AG04449 (cell line): ENCODE measurements around the gene ATRAID.

Experiments
- CTCF ChIA-PET: fragments of 350-600 bp; formaldehyde crosslinking; extraction: SDS; loops from one replicate; lab custom pipeline; 2021; ENCODE audit warnings: antibody characterized with exemption; lab: Yijun Ruan, JAX
- POLR2A ChIA-PET: fragments of 400-600, 350-600 bp; formaldehyde crosslinking; extraction: SDS; loops from one replicate; lab custom pipeline; 2020; ENCODE audit warnings: antibody characterized with exemption, inconsistent platforms; lab: Yijun Ruan, JAX
- DNase-seq: peaks from one replicate; pipeline ENCODE4 v3.0.0-alpha.2; 2010; ENCODE audit warnings: low read depth, low spot score
- H3K4me3 ChIP-seq: 2 replicates; pipeline ENCODE4 v1.5.1; 2011; ENCODE audit warnings: low read depth, mild to moderate bottlenecking, control low read depth, low read length
- CTCF ChIP-seq: IDR thresholded peaks from one replicate; pipeline ENCODE4 v1.5.1; 2011; ENCODE audit warnings: mild to moderate bottlenecking, moderate library complexity, low read length, control low read depth, inconsistent platforms; ENCODE audit not compliant: insufficient read depth; ENCODE audit errors: missing control alignments

The ATRAID gene

GRCh38 chr2:27233341-27233740 is 21.5 kb downstream of the ATRAID start:
- TF ChIP-seq CTCF = no peak

GRCh38 chr2:27236136-27236535 is 24.3 kb downstream of the ATRAID start:
- CTCF ChIA-PET = interaction anchor here (1.0 to 1.2 kb wide), 3 partner anchors 10 to 67 kb away, joined by 3 to 4 read pairs (median 3); no protein-coding TSS in a partner anchor
- TF ChIP-seq CTCF = no peak
- POLR2A ChIA-PET = no interaction called here
- H3K4me3 ChIP-seq = no peak overlapping the region
- no peak for DNase-seq

More at GRCh38 chr2:27233341-27233740, 21.5 kb downstream of the ATRAID start:
- no peak overlapping the region for H3K4me3 ChIP-seq
- CTCF ChIA-PET = interaction anchor here (1.5 to 5.7 kb wide), 4 partner anchors 32 to 135 kb away, joined by 4 to 20 read pairs (median 11); no protein-coding TSS in a partner anchor
- POLR2A ChIA-PET = no interaction called here
- no peak for DNase-seq

DNA sequence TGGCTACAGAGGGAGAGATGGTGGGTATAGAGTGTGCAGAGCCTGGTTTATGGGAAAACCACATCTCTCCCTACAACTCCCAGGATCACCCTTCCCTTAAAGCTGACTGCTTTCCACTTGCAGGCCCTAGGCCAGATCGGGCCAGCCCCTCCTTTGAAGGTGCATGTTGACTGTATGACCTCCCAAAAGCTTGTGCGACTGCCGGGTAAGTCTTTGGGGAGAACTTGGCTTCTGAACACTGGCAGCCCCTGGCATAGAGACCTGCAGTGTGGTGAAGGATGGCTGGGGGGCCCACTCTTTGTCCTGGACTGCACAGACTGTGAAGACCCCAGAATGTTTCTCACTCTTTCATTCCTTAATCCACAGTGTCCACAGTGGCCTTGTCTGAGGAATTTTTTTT is 24.8 kb downstream of the ATRAID start:
- ChIA-PET POLR2A (no interaction called here), CTCF (interaction anchor here (1.0 to 1.3 kb wide), 4 partner anchors 11 to 66 kb away, joined by 3 to 4 read pairs (median 3); no protein-coding TSS in a partner anchor)
- H3K4me3 ChIP-seq = no peak overlapping the region
- DNase-seq = no peak
- TF ChIP-seq CTCF = no peak

DNA sequence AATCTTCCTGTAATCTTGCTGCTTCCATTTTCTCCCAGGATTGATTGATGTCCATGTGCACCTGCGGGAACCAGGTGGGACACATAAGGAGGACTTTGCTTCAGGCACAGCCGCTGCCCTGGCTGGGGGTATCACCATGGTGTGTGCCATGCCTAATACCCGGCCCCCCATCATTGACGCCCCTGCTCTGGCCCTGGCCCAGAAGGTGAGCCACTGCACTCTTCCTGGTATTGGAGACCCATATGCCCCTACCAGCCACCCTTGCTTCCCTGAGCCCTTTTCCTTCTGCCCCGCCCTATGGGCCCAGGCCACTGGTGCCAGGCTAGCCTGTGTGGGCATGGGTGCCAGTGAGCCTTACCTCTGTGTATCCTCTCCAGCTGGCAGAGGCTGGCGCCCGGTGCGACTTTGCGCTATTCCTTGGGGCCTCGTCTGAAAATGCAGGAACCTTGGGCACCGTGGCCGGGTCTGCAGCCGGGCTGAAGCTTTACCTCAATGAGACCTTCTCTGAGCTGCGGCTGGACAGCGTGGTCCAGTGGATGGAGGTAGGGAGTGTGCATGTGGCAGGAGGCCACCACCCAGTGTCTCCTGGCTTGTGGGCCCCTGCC is 25.6 kb downstream of the ATRAID start:
- no peak for TF ChIP-seq CTCF
- no peak overlapping the region for H3K4me3 ChIP-seq
- ChIA-PET POLR2A (no interaction called here), CTCF (interaction anchor here (0.6 to 1.3 kb wide), 3 partner anchors 27 to 139 kb away, joined by 3 read pairs; no protein-coding TSS in a partner anchor)
- DNase-seq = no peak

GRCh38 chr2:27238976-27239375 is 27.1 kb downstream of the ATRAID start:
- TF ChIP-seq CTCF = no peak
- ChIA-PET CTCF (interaction anchor here (1.1 kb wide), 1 partner anchor 13 kb away, joined by 3 read pairs; no protein-coding TSS in a partner anchor), POLR2A (no interaction called here)
- H3K4me3 ChIP-seq = no peak overlapping the region
- DNase-seq = no peak

DNA sequence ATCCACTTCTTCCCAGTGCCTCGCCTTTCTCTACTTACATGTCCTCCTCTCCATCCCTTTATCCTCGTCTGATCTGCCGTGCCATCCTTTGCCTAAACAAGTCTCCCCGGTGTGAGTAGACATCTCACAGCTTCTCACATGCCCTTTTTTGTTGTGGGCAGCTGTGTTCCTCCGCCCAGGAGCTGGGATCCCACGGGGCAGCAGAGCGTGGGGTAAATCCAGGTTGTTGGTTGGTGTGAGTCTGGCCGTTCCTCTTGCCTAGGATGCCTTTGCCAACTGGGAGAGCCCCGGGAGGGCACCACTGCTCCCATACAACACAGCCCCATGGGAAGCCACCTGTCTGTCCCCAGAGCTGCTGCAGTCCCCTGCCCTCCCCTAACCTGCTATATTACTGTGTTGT is 28.6 kb downstream of the ATRAID start:
- no peak for TF ChIP-seq CTCF
- CTCF ChIA-PET = interaction anchor here (1.3 to 1.6 kb wide), 2 partner anchors 15 to 63 kb away, joined by 3 to 8 read pairs; no protein-coding TSS in a partner anchor
- POLR2A ChIA-PET = no interaction called here
- no peak for DNase-seq
- no peak overlapping the region for H3K4me3 ChIP-seq
